NK-92 (cell line): Measurements from ENCODE around the gene NAT10.

ENCODE experiments used
- DNase-seq: peaks from one replicate; lab custom pipeline; 2025; ENCODE audit not compliant: unreplicated experiment; lab: John Stamatoyannopoulos, UW

NAT10 gene

DNA sequence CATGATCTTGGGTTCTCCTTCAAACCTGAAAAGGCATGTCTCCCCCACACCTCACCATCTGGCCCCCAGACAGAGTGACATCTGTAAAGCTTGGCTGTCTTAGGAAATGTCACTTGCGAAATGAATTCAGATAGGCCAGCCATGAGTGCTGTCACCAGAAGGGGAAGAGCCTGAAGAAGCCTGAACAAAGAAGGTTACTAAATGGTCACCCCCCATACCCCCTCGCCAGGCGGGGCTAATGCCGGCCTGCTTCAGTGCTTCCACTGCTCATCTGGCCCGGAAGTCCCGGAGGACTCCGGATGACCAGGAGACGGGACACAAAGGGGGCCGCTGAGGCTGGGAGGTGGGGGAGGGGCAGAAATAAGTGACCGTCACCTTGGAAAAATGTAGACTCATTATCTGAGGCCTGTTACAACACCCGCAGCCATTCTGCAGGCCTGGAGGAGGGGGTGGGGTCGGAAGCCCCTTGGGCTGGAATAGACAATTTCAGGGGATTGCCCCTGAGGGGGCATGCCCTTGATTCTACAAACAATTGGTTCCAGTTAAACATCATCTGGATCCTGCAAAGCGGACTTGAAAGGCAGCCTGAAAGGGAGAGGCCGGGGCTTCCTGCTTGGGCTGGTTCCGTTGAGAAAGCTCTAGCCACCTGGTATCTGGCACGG lies 43.2 kb downstream of the NAT10 start:
- DNase-seq, result no peak

DNA sequence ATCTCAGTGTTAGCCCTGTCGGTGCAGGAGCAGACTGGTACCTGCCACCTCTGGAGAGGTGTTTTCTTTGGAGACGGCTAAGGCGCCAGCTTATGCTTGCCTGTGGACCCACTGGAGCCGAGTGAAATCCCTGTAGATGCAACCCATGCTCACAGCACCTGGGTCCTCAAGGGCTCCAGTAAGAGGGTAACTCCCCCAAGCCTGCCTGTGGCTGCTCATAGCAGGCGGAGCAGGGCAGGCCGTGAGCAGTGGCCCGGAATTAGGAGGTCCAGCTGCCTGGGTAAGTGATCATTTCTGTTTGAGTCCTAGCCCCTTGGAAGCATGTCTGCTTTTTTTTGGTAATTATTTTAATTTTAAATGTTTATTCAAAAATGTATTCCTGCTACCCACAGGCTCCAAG lies 43.8 kb downstream of the NAT10 start:
- DNase-seq, result no peak

DNA sequence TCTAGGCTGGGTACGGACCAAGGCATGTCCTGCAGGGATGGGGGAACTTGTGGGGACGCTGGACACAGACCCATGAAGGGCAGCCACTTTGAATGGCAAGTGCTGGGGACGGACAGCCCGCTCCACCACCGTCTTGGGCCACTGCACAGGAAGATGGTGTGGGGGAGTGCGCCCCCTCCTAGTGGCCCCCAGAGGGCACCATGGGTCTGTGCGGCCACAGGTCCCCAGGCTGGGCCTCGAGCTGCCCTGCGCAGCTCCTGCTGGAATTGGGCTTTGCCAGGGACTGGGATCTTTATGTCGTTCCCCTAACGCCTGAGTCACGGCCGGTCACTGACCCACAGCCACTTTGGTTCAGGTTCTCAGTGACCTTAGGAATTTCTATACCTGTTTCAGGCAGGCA lies 44.4 kb downstream of the NAT10 start:
- DNase-seq, result no peak

DNA sequence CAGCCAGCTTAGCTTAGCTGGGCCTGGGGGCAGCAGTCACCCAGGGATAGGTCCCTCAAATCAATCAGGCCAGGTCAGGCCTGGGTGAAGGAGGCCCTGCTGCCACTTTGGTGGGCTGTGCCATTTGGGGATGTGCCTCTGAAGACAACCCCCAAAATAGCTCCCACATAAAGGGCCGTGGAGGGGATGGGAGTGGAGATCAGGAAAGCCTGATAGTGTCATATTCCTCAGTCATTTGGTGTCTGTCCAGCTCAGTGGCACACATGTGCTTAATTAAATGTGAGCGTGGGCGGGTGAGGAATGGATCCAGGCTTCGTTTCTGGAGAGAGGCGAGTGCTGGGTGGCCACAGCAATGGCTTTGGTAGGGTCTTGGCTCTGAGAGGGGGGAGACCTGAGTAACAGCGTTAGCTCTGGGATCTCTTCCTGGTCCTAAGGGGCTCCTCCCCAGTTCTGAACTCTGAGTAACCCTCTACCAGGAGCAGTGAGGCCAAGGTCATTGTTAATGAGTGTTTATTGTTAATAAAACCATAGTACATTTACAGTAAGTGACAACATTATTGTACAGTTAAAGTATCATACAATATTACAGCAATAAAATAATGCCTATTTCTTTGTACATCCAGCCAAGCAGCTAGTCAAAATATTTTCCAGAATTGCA lies 45.2 kb downstream of the NAT10 start:
- DNase-seq, result no peak

DNA sequence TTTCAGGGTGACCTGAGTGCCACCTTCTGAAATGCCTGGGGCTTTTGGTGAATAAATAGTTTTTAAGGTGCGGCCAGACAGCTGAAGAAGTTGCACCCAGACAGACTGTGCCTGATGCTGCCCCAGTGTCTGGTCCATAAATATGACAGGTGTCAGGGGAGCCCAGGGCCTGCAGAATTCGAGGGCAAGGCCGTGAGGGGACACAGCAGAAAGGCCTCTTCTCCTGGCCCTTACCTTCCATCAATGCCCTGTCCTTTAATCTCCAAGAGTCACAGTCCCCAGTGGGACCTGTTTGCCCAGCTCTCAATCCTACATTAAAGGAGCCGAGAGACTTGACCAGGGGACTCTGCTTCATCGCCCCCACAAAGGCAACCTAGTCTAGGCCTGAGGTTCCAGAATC lies 45.7 kb downstream of the NAT10 start:
- no peak for DNase-seq

DNA sequence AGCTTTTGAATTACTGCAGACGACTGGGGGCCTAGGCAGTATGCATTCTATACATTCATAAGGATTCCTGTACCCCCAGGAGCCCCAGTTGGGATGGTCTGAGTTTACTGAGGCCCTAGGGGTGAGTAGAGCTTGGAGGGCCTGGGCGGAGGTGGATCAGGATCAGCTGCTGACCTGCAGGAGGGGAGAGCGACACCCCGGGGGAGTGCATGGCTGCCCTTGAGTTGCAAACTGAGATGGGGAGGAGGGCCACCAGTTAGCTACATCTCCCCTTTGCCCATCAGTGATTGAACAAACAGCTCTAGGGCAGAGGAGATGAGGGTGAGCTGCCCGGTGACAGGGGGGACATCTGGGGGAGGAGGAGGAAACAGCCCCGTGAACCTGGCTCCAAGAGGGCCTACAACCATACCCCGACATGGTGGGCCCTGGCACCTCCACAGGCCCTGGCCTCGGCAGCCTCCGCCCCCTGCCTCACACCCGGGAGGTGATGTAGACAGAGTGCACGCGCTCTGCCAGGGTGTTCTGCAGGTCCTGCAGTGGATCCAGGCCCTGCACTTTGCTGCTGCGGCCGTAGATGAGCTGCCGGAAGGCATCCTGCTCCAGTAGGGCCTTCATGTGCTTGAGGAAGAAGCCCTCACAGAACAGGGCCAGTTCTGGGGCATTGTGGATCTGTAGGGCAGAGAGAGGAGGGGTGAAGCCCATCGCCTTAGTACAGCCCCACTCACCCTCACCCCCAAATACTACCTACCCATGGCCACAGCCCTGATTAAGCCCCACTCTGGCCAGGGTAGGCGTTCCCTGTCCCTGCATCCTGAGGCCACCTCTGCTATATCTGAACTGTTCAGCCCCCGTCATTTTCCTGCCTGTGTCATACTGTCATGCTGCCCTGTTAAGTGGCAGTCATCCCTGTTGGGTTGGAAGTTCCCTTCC lies 46.8 kb downstream of the NAT10 start:
- DNase-seq, result no peak

DNA sequence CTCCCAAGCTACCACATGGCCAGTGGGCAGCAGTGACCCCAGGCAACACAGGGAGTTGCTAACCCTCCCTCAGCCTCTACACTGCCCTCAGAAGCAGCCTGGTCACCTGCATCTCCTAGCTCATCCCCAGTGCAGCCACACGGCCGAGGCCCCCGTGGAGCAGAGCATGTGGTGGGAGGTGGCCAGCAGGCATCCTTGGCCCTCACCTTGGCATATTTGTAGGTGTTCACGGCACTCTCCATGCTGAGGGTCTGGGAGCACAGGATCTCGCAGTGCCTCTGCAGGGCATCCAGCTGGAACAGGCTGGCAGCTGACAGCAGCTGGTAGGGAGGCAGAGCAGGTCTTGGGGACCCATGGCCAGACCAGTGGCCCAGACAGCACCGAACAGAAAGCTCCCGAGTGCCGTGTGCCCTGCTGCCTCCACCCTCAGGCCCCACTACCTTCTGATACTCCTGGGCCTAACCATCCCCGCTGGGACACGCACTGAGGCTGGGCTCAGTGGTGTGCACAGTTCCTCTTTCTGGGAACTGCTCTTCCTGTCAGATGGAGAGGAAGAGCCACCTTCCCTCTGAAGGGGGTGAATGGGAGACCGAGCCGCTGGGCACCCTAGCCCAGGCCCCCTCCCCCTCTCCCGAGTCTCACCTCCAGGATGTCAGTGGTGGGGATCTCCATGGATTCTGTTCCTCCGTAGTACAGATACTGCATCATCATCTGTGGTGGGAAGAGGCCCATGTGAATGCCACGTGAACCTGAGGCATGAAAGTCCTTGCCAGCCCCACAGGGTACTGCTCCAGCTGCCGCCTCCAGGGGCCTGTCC lies 48.8 kb downstream of the NAT10 start:
- no peak for DNase-seq

DNA sequence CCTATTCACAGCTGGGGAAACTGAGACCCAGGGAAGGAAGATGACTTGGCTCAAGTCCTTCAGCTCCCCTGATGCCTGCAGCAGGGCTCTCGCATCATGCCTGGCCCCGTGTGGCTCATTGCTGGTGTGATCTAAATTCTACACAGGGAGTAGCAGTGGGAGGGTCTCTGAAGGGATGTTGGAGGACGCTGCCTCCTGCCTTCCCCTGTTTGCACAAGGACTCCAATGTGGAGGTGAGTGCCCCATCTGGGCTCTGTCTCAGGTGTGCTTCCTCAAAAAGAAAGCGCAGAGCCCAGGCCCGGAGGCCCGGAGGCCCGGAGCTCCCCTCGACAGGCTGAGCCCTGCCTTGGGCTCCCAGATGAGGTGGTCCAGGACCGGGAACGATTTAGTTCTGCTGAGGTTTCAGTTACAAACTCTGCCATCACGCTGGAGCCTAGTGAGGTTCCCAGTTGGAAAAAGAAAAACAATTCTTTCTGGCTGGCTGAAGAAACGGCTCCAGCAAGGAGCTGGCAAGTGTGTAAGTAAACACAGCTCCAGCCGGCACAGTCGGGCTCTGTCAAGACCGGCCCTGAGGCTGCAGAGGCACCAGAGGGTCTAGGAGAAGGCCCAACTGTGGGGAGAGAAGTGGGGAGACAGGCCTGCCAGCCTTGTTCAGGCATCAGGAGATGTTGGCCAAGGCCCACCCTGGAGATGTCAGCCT lies 49.8 kb downstream of the NAT10 start:
- DNase-seq, result no peak

DNA sequence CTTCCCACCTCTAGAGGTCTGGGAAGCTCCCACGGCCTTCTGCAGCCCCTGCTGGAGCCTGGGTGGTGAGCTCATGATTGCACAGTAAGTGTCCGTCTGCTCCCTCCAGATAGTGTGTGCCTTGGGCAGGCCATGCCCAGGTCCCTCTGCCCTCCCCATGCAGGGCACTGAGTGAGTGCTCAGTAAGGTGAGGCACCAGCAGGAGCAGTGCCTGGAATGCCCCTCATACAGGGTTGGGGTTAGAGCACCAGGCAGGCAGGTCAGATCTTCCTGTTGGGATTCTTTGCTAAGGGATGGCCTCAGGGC lies 50.3 kb downstream of the NAT10 start:
- DNase-seq, result no peak

DNA sequence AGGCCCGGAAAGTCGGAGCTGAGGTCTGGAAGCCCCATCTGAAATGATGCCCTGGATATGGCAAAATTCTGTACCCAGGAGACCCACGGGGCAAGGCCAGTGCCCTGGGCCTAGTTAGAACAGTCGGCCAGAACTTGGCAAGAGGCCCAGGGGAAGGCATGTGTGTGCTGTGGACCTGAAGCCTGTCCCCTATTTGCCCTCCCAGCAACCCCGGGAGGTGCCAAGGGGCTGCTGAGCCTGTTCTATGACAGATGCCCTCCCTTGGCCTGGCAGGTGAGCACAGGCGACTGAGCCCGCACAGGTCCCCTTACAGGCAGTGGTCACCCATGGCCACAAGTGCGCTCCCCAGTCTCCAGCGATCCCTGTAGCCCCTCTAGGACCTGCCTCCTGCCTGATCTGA lies 51.7 kb downstream of the NAT10 start:
- DNase-seq, result no peak

DNA sequence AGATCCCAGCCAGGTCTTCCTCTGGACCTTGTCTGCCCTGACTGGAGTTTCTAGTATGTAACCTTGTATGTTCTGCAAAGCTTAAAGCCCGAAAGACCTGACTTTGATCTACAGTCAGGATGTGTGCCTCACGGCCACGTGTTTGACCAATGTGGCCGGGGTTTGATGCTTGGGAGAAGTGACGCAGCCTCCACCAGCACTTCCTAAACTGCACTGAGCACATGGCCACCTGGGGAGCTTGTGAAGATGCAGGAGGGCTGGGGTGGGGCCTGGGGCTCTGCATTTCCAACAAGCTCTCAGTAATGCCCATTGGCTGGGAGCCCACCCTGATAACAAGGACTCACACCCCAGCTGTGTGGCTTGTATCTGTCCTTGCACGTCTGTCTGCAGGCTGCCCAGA lies 53.2 kb downstream of the NAT10 start:
- DNase-seq, result no peak

DNA sequence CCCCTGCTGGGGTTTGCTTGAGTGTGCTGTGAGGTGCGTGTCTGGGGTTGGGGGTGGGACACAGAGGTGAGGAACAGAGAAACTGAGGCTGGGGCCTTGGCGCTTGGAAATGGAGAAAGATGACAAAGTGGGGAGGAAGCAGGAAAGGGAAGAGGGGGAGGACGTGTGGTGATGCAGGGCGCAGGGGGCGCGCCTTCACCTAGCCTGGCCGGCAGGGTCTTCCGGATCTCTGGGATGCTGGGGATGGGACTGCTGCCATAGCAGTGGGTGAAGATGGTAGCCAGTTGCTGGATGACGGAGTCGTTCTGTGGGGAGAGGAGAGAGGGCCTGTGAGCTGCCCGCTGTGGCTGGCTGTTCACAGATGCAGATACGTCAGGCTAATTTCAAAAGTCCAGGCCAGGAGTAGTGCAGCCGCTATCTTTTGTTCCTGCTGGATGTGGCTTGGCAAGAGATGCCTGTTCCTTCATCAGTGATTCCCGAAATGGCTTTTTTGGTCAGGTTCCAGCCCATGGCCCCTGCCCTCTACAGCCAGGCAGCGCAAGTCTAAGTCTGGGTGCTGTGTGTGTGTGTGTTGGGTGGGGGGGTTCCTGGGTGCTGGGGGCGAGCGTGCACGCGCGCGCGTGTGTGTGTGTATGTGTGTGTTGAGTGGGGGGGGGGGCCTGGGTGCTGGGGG lies 54.8 kb downstream of the NAT10 start:
- DNase-seq, result no peak

DNA sequence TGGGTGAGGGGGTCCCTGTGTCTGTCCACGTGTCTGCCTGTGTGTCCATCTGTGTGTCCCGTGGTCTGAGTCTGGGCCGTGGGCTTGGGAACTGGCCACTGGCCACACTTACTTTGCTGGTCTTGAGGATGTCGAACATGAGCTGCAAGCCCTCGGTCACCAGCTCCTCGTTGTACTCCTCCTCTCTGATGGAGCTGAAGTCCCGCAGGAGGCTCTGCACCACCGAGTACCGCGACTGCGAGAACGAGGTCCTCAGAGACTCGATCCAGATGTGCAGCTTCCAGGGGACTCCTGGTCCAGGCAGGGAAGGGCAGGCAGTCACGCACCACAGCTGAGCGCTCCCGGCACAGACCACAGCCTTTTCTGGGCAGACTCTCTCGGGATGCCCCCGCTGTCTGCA lies 55.4 kb downstream of the NAT10 start:
- no peak for DNase-seq

DNA sequence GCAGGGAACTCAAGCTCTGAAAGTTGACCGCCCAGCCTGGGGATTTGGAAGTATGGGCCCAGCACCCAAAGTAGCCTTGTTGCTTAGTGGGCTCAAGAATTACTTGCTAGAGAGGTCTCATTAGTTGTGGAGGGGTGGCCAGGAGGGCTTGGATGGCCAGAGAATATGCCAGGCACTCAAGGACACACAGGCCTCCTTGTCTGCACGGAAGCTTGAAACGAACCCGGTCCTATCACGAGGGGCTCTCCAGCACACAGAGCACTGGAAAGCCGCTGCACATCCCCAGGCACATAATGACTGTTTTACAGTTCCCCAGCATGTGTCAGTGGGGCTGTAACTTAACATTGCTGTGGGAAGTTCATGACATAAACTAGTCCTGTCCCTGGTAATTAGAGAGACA lies 55.9 kb downstream of the NAT10 start:
- DNase-seq, result no peak

DNA sequence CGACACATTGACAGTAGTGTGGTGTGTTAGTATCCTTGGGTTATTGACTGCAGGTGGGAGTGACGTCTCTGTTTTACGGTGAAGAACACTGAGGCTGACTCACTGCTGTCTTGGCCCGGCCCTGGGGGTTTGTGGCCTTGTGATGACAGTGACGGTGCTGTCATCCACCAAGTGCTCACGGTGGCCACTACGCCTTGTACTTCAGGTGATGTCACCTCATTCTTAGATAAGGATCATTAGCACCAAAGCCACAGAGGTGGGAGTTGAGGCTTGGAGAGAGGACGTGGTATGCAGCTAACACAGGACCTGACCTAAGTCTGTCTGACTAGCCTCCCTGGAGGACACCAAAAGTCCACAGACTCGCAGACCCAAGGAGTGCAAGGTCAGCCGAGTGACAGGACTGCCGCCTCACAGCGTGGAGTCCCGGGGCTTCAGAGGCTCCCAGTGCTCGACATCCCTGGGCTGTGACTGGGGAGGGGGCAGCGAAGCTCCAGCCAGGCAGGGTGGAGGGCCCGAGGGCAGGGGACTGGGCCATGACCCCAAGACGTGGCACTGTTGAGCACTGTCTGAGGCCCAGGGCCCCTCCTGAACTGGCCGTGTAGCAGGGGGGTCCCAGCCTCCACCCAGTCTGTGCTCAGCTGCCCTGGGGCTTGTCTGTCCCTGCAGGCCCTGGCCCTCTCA lies 56.5 kb downstream of the NAT10 start:
- DNase-seq, result no peak

DNA sequence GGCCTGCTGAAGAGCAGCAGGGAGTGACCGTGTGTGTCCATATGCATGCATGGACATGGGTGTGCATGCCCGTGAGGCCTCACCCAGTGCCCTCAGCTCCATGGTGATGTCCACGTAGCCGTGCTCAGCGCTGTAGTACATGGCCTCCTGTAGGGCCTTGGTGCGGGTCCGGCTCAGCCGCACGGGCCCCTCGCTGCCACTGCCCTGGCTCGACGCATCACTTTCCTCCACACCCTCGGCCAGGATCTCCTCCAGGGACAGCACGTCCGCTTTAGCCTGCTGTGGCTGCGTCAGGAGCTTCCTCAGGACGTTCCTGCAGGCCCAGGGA lies 57.0 kb downstream of the NAT10 start:
- DNase-seq, result no peak

DNA sequence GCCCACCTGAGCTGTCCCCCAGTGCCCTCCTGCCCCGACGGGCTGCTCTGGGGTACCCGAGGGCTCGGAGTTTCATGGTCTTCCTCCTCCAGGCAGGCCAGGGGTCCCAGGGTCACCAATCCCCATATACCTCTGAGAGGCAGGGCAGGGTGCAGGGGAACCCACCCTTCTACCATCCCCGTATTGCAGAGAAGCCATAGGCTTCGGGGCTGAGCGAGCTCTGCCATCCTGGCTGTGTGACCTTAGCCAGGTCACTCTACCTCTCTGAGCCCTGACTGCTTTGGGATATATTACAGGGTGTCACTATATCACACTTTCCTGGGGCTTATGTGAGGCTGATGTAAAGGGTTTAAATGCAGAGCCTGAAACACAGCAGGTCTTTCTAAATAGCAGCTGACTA lies 57.4 kb downstream of the NAT10 start:
- DNase-seq, result no peak

DNA sequence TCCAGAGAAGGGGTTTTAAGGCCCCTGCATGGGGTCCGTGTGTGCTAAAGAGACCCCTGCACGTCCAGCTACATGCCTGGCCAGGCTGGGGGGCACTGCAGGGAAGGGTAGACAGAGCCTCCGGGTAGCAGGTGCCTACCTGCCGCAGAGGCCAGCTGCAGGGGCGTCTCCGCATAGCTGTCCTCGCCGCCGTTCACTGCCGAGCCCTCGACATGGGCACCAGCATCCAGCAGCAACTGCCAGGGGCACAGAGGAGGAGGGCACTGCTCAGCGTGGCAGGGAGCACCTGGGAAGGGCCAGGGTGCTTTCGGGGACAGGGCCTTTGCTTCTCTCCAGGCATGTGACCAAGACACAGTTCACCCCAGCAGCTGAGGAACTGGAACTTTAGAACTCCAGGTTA lies 59.7 kb downstream of the NAT10 start:
- no peak for DNase-seq

DNA sequence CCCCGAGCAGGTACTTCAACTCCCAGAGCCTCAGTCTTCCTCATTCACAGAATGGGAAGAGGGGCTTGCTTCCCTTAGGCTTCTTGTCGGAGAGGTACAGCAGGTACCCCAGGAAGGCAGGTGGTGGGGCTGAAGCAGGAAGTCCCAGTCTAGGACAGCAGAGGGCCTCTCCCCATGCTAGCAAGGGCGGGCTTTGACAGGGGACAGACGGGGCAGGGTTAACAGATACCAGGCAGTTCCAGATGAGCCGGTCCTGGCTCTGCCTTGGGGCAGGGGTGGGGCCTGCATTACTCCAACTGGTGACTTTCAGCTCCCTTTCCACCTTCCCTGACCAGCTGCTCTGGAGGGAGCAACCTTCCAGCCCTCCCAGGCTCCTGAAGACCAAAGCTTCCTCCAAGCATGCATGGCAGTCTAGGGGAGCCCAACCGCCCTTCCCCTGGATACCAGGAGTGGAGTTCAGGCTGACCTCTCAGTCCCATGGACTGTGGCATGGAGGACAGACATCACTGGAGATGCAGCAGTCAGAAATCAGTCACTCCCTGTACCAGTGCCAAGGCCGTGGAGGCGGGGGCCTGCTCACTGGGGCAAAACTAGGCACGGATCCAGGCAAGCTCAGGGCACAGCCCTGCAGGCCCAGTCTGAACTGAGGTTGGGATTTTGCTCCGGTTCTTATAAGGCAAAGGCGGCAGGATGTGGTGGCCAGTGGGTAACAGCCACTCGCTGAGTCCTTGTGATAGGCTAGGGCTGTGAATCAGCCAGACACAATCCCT lies 60.5 kb downstream of the NAT10 start:
- no peak for DNase-seq
